K562 (cell line): ENCODE measurements around the gene GCSH.

Experiments
- MAFF ChIP-seq: IDR thresholded peaks from 2 replicates; pipeline ENCODE4 v1.6.1; 2012; ENCODE audit warnings: low read length, improper control_type of control experiment
- TEAD2 ChIP-seq: fragments of 450-650 bp; IDR thresholded peaks from 2 replicates; pipeline ENCODE4 v1.6.1; 2016; ENCODE audit warnings: missing genetic modification characterization, control low read depth, missing compliant biosample characterization
- TEAD4 ChIP-seq, 2 experiments: sonication (generic) in 1 of 2; formaldehyde crosslinking in 1 of 2; IDR thresholded peaks; 2 replicates each; pipeline versions ENCODE4 v1.6.1 to v1.8.0; 2012 to 2022; ENCODE audit warnings: borderline replicate concordance in 1 of 2, inconsistent platforms in 1 of 2, low read length in 1 of 2, mild to moderate bottlenecking in 1 of 2, missing genetic modification reagents in 1 of 2
- ZNF79 ChIP-seq: fragments of 250-450 bp; sonication (Bioruptor Pico); IDR thresholded peaks from 2 replicates; pipeline ENCODE4 v1.4.0; 2020; ENCODE audit warnings: low read depth, mild to moderate bottlenecking, moderate library complexity
- TF ChIP-seq, protein P1 (sequence below): conservative IDR thresholded peaks from 2 replicates; pipeline ENCODE4 v1.6.1; 2011; ENCODE audit warnings: low read depth, mild to moderate bottlenecking, low read length; ENCODE audit not compliant: control insufficient read depth

DNA sequence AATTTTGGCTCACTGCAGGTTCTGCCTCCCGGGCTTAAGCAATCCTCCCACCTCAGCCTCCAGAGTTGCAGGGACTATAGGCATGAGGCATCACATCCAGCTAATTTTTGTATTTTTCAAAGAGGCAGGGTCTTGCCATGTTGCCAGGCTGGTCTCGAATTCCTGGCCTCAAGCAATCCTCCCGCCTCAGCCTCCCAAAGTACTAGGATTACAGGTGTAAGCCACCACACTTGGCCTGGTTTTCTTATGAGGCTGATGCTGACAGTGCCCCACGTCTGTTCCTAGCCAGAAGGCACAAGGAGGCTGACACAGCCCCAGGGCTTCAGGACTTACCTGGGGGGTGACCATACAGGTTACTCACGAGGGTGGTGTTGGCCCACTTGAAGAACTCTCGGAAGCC, 33.9 kb upstream of the GCSH start:
- TF ChIP-seq, protein P1, sequence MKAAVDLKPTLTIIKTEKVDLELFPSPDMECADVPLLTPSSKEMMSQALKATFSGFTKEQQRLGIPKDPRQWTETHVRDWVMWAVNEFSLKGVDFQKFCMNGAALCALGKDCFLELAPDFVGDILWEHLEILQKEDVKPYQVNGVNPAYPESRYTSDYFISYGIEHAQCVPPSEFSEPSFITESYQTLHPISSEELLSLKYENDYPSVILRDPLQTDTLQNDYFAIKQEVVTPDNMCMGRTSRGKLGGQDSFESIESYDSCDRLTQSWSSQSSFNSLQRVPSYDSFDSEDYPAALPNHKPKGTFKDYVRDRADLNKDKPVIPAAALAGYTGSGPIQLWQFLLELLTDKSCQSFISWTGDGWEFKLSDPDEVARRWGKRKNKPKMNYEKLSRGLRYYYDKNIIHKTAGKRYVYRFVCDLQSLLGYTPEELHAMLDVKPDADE: no peak
- TF ChIP-seq ZNF79 (no peak), TEAD4 (IDR thresholded peaks at IDR 0.05; ENCODE audit: low read length) (no peak), TEAD4 (CRISPR knock-in tag; IDR thresholded peaks at IDR 0.05; ENCODE audit: borderline replicate concordance) (no peak), TEAD2 (tag) (no peak), MAFF (no peak)
